OCI-LY3 (cell line): ENCODE data around the gene LDLRAD4.

Experiments
- EZH2phosphoT487 ChIP-seq: fragments of 200-600 bp; shearing (Covaris generic); IDR thresholded peaks from 2 replicates; pipeline ENCODE4 v1.6.1; 2018; ENCODE audit warnings: antibody characterized with exemption, mixed run types, low read depth
- TF ChIP-seq, protein P1 (sequence below): fragments of 200-600, 300-600 bp; sonication (generic); IDR thresholded peaks from 2 replicates; pipeline ENCODE4 v1.5.1; 2014; ENCODE audit warnings: antibody characterized with exemption, low read length, low read depth

- TF ChIP-seq EZH2phosphoT487: no peak
- TF ChIP-seq, protein P1, sequence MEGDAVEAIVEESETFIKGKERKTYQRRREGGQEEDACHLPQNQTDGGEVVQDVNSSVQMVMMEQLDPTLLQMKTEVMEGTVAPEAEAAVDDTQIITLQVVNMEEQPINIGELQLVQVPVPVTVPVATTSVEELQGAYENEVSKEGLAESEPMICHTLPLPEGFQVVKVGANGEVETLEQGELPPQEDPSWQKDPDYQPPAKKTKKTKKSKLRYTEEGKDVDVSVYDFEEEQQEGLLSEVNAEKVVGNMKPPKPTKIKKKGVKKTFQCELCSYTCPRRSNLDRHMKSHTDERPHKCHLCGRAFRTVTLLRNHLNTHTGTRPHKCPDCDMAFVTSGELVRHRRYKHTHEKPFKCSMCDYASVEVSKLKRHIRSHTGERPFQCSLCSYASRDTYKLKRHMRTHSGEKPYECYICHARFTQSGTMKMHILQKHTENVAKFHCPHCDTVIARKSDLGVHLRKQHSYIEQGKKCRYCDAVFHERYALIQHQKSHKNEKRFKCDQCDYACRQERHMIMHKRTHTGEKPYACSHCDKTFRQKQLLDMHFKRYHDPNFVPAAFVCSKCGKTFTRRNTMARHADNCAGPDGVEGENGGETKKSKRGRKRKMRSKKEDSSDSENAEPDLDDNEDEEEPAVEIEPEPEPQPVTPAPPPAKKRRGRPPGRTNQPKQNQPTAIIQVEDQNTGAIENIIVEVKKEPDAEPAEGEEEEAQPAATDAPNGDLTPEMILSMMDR: no peak
These were observed 52.8 kb downstream of the LDLRAD4 start for GRCh38 chr18:13271302-13271911.
